ENCODE results near the gene CBLN3. TPM values are rescaled to one million over a fixed set of nuclear protein-coding genes. Genes with fewer than 3 reads are reported as not detected.
A peak's percentile ranks its signal among the peaks of the same experiment; 100 is the strongest.
"Not testable (repeated sequence)": the region's sequence is repeated elsewhere in the genome, so short reads cannot be mapped to it uniquely, and the experiment has no call there.

Gene CBLN3
- 1.2 TPM for polyA plus RNA-seq (2013, experiment 1 of 2)
- 1.1 TPM for polyA plus RNA-seq (2013, experiment 2 of 2)

GRCh38 chr14:24429395-24430142, at the start of gene CBLN3, which contains the start of gene KHNYN:
Gene CBLN3, minus strand, starts transcription at chr14:24429668. Its CDS starts 614 bp downstream, at chr14:24429054.
Gene KHNYN, plus strand, starts transcription at chr14:24429954. Its CDS starts 777 bp downstream, at chr14:24430731.
- H3K36me3 ChIP-seq (ENCODE audit: control insufficient read depth, insufficient read depth, low read length): peaks cover 20% of the 10 kb centered on the region
- peak within 1 kb of the TSS; percentile 92 for H3K27ac ChIP-seq (ENCODE audit: low read depth, low read length, severe bottlenecking)
- no peaks in the 10 kb centered on the region for H3K9me3 ChIP-seq (ENCODE audit: control insufficient read depth, low read length)
- WGBS, 2 experiments (ENCODE audit: insufficient coverage in 2 of 2): 12 to 13% methylated on average over 44 to 46 of the region's 57 CpGs
- H3K4me1 ChIP-seq (ENCODE audit: control insufficient read depth, insufficient read depth, low read length, poor library complexity, severe bottlenecking): peaks cover 12% of the 10 kb centered on the region
- peak within 1 kb of the TSS; percentile 73 for H3K4me3 ChIP-seq (ENCODE audit: extremely low read depth, insufficient read depth, low read length, poor library complexity, severe bottlenecking)

GRCh38 chr14:24475261-24475660, 45.8 kb upstream of the CBLN3 start:
- no peak overlapping the region for H3K27ac ChIP-seq (ENCODE audit: low read depth, low read length, severe bottlenecking)
- WGBS, 2 experiments (ENCODE audit: insufficient coverage in 2 of 2): 100% methylated on average over 2 of the region's 4 CpGs; no CpG with 5 or more reads in 1 of the 2 experiments
- peaks cover 3% of the 10 kb centered on the region for H3K36me3 ChIP-seq (ENCODE audit: control insufficient read depth, insufficient read depth, low read length)
- no peak overlapping the region for H3K4me3 ChIP-seq (ENCODE audit: extremely low read depth, insufficient read depth, low read length, poor library complexity, severe bottlenecking)
- no peaks in the 10 kb centered on the region for H3K9me3 ChIP-seq (ENCODE audit: control insufficient read depth, low read length)
- no peaks in the 10 kb centered on the region for H3K4me1 ChIP-seq (ENCODE audit: control insufficient read depth, insufficient read depth, low read length, poor library complexity, severe bottlenecking)

GRCh38 chr14:24473211-24473610, 43.7 kb upstream of the CBLN3 start:
- H3K36me3 ChIP-seq (ENCODE audit: control insufficient read depth, insufficient read depth, low read length): peaks cover 3% of the 10 kb centered on the region
- 38 to 60% methylated on average over 5 to 9 of the region's 12 CpGs for WGBS, 2 experiments (ENCODE audit: insufficient coverage in 2 of 2)

GRCh38 chr14:24470450-24470849, 41.0 kb upstream of the CBLN3 start:
- H3K36me3 ChIP-seq (ENCODE audit: control insufficient read depth, insufficient read depth, low read length); H3K9me3 ChIP-seq (ENCODE audit: control insufficient read depth, low read length); H3K4me1 ChIP-seq (ENCODE audit: control insufficient read depth, insufficient read depth, low read length, poor library complexity, severe bottlenecking); H3K27ac ChIP-seq (ENCODE audit: low read depth, low read length, severe bottlenecking); H3K4me3 ChIP-seq (ENCODE audit: extremely low read depth, insufficient read depth, low read length, poor library complexity, severe bottlenecking): not testable (repeated sequence)
- WGBS, 2 experiments (ENCODE audit: insufficient coverage in 2 of 2): no CpG with 5 or more reads among the region's 2 CpGs

More at GRCh38 chr14:24473211-24473610, 43.7 kb upstream of the CBLN3 start:
- no peaks in the 10 kb centered on the region for H3K9me3 ChIP-seq (ENCODE audit: control insufficient read depth, low read length)
- H3K27ac ChIP-seq (ENCODE audit: low read depth, low read length, severe bottlenecking): no peak overlapping the region
- H3K4me1 ChIP-seq (ENCODE audit: control insufficient read depth, insufficient read depth, low read length, poor library complexity, severe bottlenecking): no peaks in the 10 kb centered on the region
- no peak overlapping the region for H3K4me3 ChIP-seq (ENCODE audit: extremely low read depth, insufficient read depth, low read length, poor library complexity, severe bottlenecking)

- WGBS, 2 experiments (ENCODE audit: insufficient coverage in 2 of 2): no CpG with 5 or more reads among the region's 3 CpGs
- H3K4me1 ChIP-seq (ENCODE audit: control insufficient read depth, insufficient read depth, low read length, poor library complexity, severe bottlenecking): no peaks in the 10 kb centered on the region
- no peaks in the 10 kb centered on the region for H3K9me3 ChIP-seq (ENCODE audit: control insufficient read depth, low read length)
- no peak overlapping the region for H3K27ac ChIP-seq (ENCODE audit: low read depth, low read length, severe bottlenecking)
- no peak overlapping the region for H3K4me3 ChIP-seq (ENCODE audit: extremely low read depth, insufficient read depth, low read length, poor library complexity, severe bottlenecking)
- H3K36me3 ChIP-seq (ENCODE audit: control insufficient read depth, insufficient read depth, low read length): no peaks in the 10 kb centered on the region
Measured at GRCh38 chr14:24465805-24466204, 36.3 kb upstream of the CBLN3 start.

- H3K9me3 ChIP-seq (ENCODE audit: control insufficient read depth, low read length): no peaks in the 10 kb centered on the region
- H3K4me3 ChIP-seq (ENCODE audit: extremely low read depth, insufficient read depth, low read length, poor library complexity, severe bottlenecking): no peak overlapping the region
- H3K27ac ChIP-seq (ENCODE audit: low read depth, low read length, severe bottlenecking): no peak overlapping the region
- no peaks in the 10 kb centered on the region for H3K4me1 ChIP-seq (ENCODE audit: control insufficient read depth, insufficient read depth, low read length, poor library complexity, severe bottlenecking)
- no peaks in the 10 kb centered on the region for H3K36me3 ChIP-seq (ENCODE audit: control insufficient read depth, insufficient read depth, low read length)
- WGBS, 2 experiments (ENCODE audit: insufficient coverage in 2 of 2): 100% methylated on average over 2 to 3 of the region's 3 CpGs
Measured at GRCh38 chr14:24465368-24465767, 35.9 kb upstream of the CBLN3 start.

- no peak overlapping the region for H3K27ac ChIP-seq (ENCODE audit: low read depth, low read length, severe bottlenecking)
- no peak overlapping the region for H3K4me3 ChIP-seq (ENCODE audit: extremely low read depth, insufficient read depth, low read length, poor library complexity, severe bottlenecking)
- no peaks in the 10 kb centered on the region for H3K36me3 ChIP-seq (ENCODE audit: control insufficient read depth, insufficient read depth, low read length)
- no peaks in the 10 kb centered on the region for H3K4me1 ChIP-seq (ENCODE audit: control insufficient read depth, insufficient read depth, low read length, poor library complexity, severe bottlenecking)
- H3K9me3 ChIP-seq (ENCODE audit: control insufficient read depth, low read length): no peaks in the 10 kb centered on the region
- 83 to 89% methylated on average over 1 to 2 of the region's 4 CpGs for WGBS, 2 experiments (ENCODE audit: insufficient coverage in 2 of 2)
Measured at GRCh38 chr14:24463884-24464785, 34.7 kb upstream of the CBLN3 start.

GRCh38 chr14:24463017-24463883, 33.8 kb upstream of the CBLN3 start:
- 80 to 100% methylated on average over 1 of the region's 5 CpGs for WGBS, 2 experiments (ENCODE audit: insufficient coverage in 2 of 2)
- Histone ChIP-seq H3K4me3 (ENCODE audit: extremely low read depth, insufficient read depth, low read length, poor library complexity, severe bottlenecking) (no peak overlapping the region), H3K27ac (ENCODE audit: low read depth, low read length, severe bottlenecking) (no peak overlapping the region), H3K4me1 (ENCODE audit: control insufficient read depth, insufficient read depth, low read length, poor library complexity, severe bottlenecking) (no peaks in the 10 kb centered on the region), H3K9me3 (ENCODE audit: control insufficient read depth, low read length) (no peaks in the 10 kb centered on the region), H3K36me3 (ENCODE audit: control insufficient read depth, insufficient read depth, low read length) (no peaks in the 10 kb centered on the region)

GRCh38 chr14:24461336-24461735, 31.9 kb upstream of the CBLN3 start:
- no peaks in the 10 kb centered on the region for H3K4me1 ChIP-seq (ENCODE audit: control insufficient read depth, insufficient read depth, low read length, poor library complexity, severe bottlenecking)

GRCh38 chr14:24459331-24459730, 29.9 kb upstream of the CBLN3 start:
- Histone ChIP-seq H3K9me3 (ENCODE audit: control insufficient read depth, low read length) (peaks cover 6% of the 10 kb centered on the region), H3K4me1 (ENCODE audit: control insufficient read depth, insufficient read depth, low read length, poor library complexity, severe bottlenecking) (no peaks in the 10 kb centered on the region), H3K4me3 (ENCODE audit: extremely low read depth, insufficient read depth, low read length, poor library complexity, severe bottlenecking) (no peak overlapping the region), H3K36me3 (ENCODE audit: control insufficient read depth, insufficient read depth, low read length) (peaks cover 4% of the 10 kb centered on the region), H3K27ac (ENCODE audit: low read depth, low read length, severe bottlenecking) (no peak overlapping the region)
- 100% methylated on average over 2 to 3 of the region's 3 CpGs for WGBS, 2 experiments (ENCODE audit: insufficient coverage in 2 of 2)

More at GRCh38 chr14:24461336-24461735, 31.9 kb upstream of the CBLN3 start:
- Histone ChIP-seq H3K27ac (ENCODE audit: low read depth, low read length, severe bottlenecking) (no peak overlapping the region), H3K4me3 (ENCODE audit: extremely low read depth, insufficient read depth, low read length, poor library complexity, severe bottlenecking) (no peak overlapping the region), H3K9me3 (ENCODE audit: control insufficient read depth, low read length) (peaks cover 4% of the 10 kb centered on the region), H3K36me3 (ENCODE audit: control insufficient read depth, insufficient read depth, low read length) (peaks cover 3% of the 10 kb centered on the region)

Data from mesodermal cell (in vitro differentiated cells).